ENCODE results near the gene SPATS2L. TPM values are rescaled to one million over a fixed set of nuclear protein-coding genes. Genes with fewer than 3 reads are reported as not detected.

The SPATS2L gene
- total and polyA plus RNA-seq, 2 experiments from 2014 or later: 159 to 202 TPM

- Histone ChIP-seq H3K27me3 (no peaks in the 10 kb centered on the region), H4K20me1 (ENCODE audit: insufficient read depth, poor library complexity, severe bottlenecking) (no peaks in the 10 kb centered on the region), H3K4me3 (no peak overlapping the region), H3K27ac (no peak overlapping the region), H3K9me2 (replicated peaks; ENCODE audit: insufficient read depth) (no peaks in the 10 kb centered on the region), H3K9me3 (ENCODE audit: low read depth) (no peaks in the 10 kb centered on the region), H3K4me2 (no peak overlapping the region), H2AFZ (no peak overlapping the region), H3K4me1 (ENCODE audit: insufficient read depth) (no peaks in the 10 kb centered on the region), H3K36me3 (replicated peaks; ENCODE audit: insufficient read depth, low read depth) (no peaks in the 10 kb centered on the region), H3K79me2 (no peaks in the 10 kb centered on the region)
- TF ChIP-seq EZH2phosphoT487 (IDR thresholded peaks at IDR 0.05; ENCODE audit: low read depth, severe bottlenecking, unreplicated experiment) (no peak), CTCF (IDR thresholded peaks at IDR 0.05; ENCODE audit: poor library complexity) (no peak), EZH2 (IDR thresholded peaks at IDR 0.05; ENCODE audit: borderline replicate concordance) (no peak)
- DNase-seq (ENCODE audit: low spot score): no peak
- WGBS (ENCODE audit: low lambda C conversion rate, missing lambda C conversion rate): 86% methylated on average over 4 of the region's 4 CpGs
Measured at GRCh38 chr2:200435379-200435778, 128.9 kb downstream of the SPATS2L start.

- no peak overlapping the region for H2AFZ ChIP-seq
- H3K4me3 ChIP-seq: no peak overlapping the region
- H3K27ac ChIP-seq: no peak overlapping the region
- H3K4me1 ChIP-seq (ENCODE audit: insufficient read depth): no peaks in the 10 kb centered on the region
- H3K9me3 ChIP-seq (ENCODE audit: low read depth): no peaks in the 10 kb centered on the region
- H3K9me2 ChIP-seq (replicated peaks; ENCODE audit: insufficient read depth): no peaks in the 10 kb centered on the region
- TF ChIP-seq EZH2 (IDR thresholded peaks at IDR 0.05; ENCODE audit: borderline replicate concordance): no peak
- no peak for TF ChIP-seq CTCF (IDR thresholded peaks at IDR 0.05; ENCODE audit: poor library complexity)
- no peak for TF ChIP-seq EZH2phosphoT487 (IDR thresholded peaks at IDR 0.05; ENCODE audit: low read depth, severe bottlenecking, unreplicated experiment)
- no peaks in the 10 kb centered on the region for H4K20me1 ChIP-seq (ENCODE audit: insufficient read depth, poor library complexity, severe bottlenecking)
- H3K79me2 ChIP-seq: no peaks in the 10 kb centered on the region
- DNase-seq (ENCODE audit: low spot score): no peak
- H3K36me3 ChIP-seq (replicated peaks; ENCODE audit: insufficient read depth, low read depth): no peaks in the 10 kb centered on the region
- WGBS (ENCODE audit: low lambda C conversion rate, missing lambda C conversion rate): 96% methylated on average over 1 of the region's 1 CpG
- no peaks in the 10 kb centered on the region for H3K27me3 ChIP-seq
- H3K4me2 ChIP-seq: no peak overlapping the region
Measured at GRCh38 chr2:200438251-200438650, 131.8 kb downstream of the SPATS2L start.

- Histone ChIP-seq H3K4me1 (ENCODE audit: insufficient read depth) (no peaks in the 10 kb centered on the region), H3K4me3 (no peak overlapping the region), H2AFZ (no peak overlapping the region), H3K36me3 (replicated peaks; ENCODE audit: insufficient read depth, low read depth) (no peaks in the 10 kb centered on the region), H3K9me3 (ENCODE audit: low read depth) (no peaks in the 10 kb centered on the region), H4K20me1 (ENCODE audit: insufficient read depth, poor library complexity, severe bottlenecking) (no peaks in the 10 kb centered on the region), H3K4me2 (no peak overlapping the region), H3K27ac (no peak overlapping the region), H3K27me3 (no peaks in the 10 kb centered on the region), H3K79me2 (peaks cover 3% of the 10 kb centered on the region), H3K9me2 (replicated peaks; ENCODE audit: insufficient read depth) (no peaks in the 10 kb centered on the region)
- WGBS (ENCODE audit: low lambda C conversion rate, missing lambda C conversion rate): 82% methylated on average over 1 of the region's 1 CpG
- TF ChIP-seq EZH2 (IDR thresholded peaks at IDR 0.05; ENCODE audit: borderline replicate concordance): no peak
- no peak for TF ChIP-seq CTCF (IDR thresholded peaks at IDR 0.05; ENCODE audit: poor library complexity)
- no peak for TF ChIP-seq EZH2phosphoT487 (IDR thresholded peaks at IDR 0.05; ENCODE audit: low read depth, severe bottlenecking, unreplicated experiment)
- no peak for DNase-seq (ENCODE audit: low spot score)
Measured at GRCh38 chr2:200438846-200439245, 132.4 kb downstream of the SPATS2L start.

- WGBS (ENCODE audit: low lambda C conversion rate, missing lambda C conversion rate): 97% methylated on average over 5 of the region's 5 CpGs
- no peak overlapping the region for H3K4me3 ChIP-seq
- no peak overlapping the region for H3K4me2 ChIP-seq
- H3K36me3 ChIP-seq (replicated peaks; ENCODE audit: insufficient read depth, low read depth): no peaks in the 10 kb centered on the region
- no peaks in the 10 kb centered on the region for H3K9me2 ChIP-seq (replicated peaks; ENCODE audit: insufficient read depth)
- H3K79me2 ChIP-seq: peaks cover 4% of the 10 kb centered on the region
- DNase-seq (ENCODE audit: low spot score): no peak
- H3K4me1 ChIP-seq (ENCODE audit: insufficient read depth): no peaks in the 10 kb centered on the region
- H3K27ac ChIP-seq: no peak overlapping the region
- no peak overlapping the region for H2AFZ ChIP-seq
- H4K20me1 ChIP-seq (ENCODE audit: insufficient read depth, poor library complexity, severe bottlenecking): no peaks in the 10 kb centered on the region
- no peaks in the 10 kb centered on the region for H3K9me3 ChIP-seq (ENCODE audit: low read depth)
- TF ChIP-seq EZH2phosphoT487 (IDR thresholded peaks at IDR 0.05; ENCODE audit: low read depth, severe bottlenecking, unreplicated experiment) (no peak), CTCF (IDR thresholded peaks at IDR 0.05; ENCODE audit: poor library complexity) (no peak), EZH2 (IDR thresholded peaks at IDR 0.05; ENCODE audit: borderline replicate concordance) (no peak)
- no peaks in the 10 kb centered on the region for H3K27me3 ChIP-seq
Measured at GRCh38 chr2:200439981-200440380, 133.5 kb downstream of the SPATS2L start.
